NB4 (cell line): ENCODE data around the gene AGBL1.

Experiments used
- DNase-seq: peaks from one replicate; pipeline ENCODE4 v3.0.0; 2010; ENCODE audit warnings: low read depth
- H3K4me3 ChIP-seq: one replicate; pipeline ENCODE4 v1.5.1; 2011; ENCODE audit warnings: mild to moderate bottlenecking, low read depth, low read length, moderate library complexity
- MYC ChIP-seq: IDR thresholded peaks from 2 replicates; pipeline ENCODE4 v1.6.1; 2011; ENCODE audit warnings: low read depth, low read length
- POLR2A ChIP-seq: IDR thresholded peaks from 2 replicates; pipeline ENCODE4 v1.6.1; 2011; ENCODE audit warnings: mild to moderate bottlenecking; ENCODE audit not compliant: insufficient read length; ENCODE audit errors: extremely low read depth
- TF ChIP-seq, protein P1 (sequence below): IDR thresholded peaks from one replicate; pipeline ENCODE4 v1.5.1; 2012; ENCODE audit warnings: low read depth, low read length
- TF ChIP-seq, protein P2 (sequence below): IDR thresholded peaks from 2 replicates; pipeline ENCODE4 v1.6.1; 2011; ENCODE audit warnings: low read depth, low read length

The AGBL1 gene

DNA sequence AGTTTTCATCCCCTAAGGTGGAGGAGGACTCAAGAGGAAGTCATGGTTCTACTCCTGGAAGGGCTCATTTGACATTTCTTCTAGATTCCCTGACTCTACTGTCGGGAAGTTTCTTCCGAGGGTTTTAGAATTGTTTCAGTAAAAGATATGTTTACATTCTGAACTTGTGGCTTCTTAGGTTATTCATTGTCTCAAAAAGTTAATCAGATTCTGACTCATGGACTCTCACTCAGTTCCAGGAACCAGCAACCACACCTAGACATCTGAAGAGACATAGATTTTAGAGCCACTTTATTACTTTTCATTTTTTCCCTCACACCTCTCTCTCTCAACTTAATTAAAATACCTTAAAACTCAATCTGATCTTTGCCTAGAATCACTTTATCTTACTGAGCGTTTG is 862.6 kb downstream of the AGBL1 start:
- TF ChIP-seq POLR2A (no peak), MYC (no peak)
- TF ChIP-seq, protein P1, sequence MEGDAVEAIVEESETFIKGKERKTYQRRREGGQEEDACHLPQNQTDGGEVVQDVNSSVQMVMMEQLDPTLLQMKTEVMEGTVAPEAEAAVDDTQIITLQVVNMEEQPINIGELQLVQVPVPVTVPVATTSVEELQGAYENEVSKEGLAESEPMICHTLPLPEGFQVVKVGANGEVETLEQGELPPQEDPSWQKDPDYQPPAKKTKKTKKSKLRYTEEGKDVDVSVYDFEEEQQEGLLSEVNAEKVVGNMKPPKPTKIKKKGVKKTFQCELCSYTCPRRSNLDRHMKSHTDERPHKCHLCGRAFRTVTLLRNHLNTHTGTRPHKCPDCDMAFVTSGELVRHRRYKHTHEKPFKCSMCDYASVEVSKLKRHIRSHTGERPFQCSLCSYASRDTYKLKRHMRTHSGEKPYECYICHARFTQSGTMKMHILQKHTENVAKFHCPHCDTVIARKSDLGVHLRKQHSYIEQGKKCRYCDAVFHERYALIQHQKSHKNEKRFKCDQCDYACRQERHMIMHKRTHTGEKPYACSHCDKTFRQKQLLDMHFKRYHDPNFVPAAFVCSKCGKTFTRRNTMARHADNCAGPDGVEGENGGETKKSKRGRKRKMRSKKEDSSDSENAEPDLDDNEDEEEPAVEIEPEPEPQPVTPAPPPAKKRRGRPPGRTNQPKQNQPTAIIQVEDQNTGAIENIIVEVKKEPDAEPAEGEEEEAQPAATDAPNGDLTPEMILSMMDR = no peak
- TF ChIP-seq, protein P2, sequence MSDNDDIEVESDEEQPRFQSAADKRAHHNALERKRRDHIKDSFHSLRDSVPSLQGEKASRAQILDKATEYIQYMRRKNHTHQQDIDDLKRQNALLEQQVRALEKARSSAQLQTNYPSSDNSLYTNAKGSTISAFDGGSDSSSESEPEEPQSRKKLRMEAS = no peak

DNA sequence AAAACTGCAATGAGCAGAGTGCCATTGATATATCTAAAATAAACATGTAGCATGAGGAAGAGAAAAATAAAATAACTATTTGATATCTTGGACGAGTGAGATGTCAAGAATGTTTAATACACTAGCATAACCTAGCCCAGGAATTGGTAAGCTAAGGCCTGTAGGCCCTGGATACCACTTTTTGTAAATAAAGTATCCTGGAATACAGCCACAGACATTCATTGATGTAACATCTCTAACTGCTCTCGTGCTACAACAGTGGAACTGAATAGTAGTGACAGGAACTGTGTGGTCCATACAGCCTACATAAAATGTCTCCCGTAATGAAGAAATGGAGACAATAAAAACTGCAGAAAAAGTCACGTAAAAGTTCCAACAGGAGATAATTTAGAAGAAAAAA is 869.0 kb downstream of the AGBL1 start:
- TF ChIP-seq, protein P2 = no peak
- TF ChIP-seq POLR2A = no peak
- no peak for TF ChIP-seq MYC
- TF ChIP-seq, protein P1 = no peak
- H3K4me3 ChIP-seq = no peak overlapping the region
- DNase-seq = no peak

More for the DNA sequence above, 862.6 kb downstream of the AGBL1 start:
- no peak overlapping the region for H3K4me3 ChIP-seq
- DNase-seq = no peak

DNA sequence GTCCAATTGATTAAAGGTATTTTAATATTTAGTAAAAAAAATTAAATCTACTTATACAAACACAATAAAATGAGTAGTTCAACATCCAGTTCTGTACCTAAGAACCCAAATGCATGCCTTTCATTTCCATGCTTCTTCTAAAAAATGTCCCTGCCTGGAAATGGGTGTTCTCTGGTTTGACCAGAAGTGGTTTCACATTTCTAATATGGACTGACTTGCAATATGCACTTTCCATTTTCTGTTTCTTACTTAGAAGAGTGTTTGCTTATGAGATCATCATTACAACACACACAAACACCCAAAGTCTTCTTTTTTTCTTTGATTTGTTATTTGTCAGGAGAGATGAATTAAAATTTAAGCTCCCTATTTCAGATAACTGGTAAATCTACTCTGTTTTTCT is 879.6 kb downstream of the AGBL1 start:
- H3K4me3 ChIP-seq = no peak overlapping the region
- no peak for DNase-seq
- TF ChIP-seq MYC (no peak), POLR2A (no peak)
- TF ChIP-seq, protein P1 = no peak
- TF ChIP-seq, protein P2 = no peak

DNA sequence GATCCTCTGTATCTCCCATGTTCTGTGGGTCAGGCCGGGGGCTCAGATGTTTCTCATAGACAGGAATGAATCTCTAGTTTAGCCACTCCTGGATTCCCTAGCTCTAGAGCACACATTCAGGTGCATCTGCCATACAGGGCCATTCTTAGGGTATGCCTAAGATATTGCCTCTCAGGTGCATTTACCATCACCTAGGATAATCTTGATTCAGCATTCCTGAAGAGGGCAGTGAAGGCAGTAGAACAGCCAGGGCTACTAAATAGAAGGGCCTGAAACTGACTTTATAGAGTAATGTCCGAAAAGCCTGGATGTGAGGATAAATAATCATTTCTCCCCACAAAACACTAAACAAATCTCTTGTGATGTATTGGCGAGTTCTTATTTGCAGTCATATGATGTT is 882.0 kb downstream of the AGBL1 start:
- no peak for DNase-seq
- no peak overlapping the region for H3K4me3 ChIP-seq
- TF ChIP-seq POLR2A (no peak), MYC (no peak)
- TF ChIP-seq, protein P2 = no peak
- TF ChIP-seq, protein P1 = no peak

DNA sequence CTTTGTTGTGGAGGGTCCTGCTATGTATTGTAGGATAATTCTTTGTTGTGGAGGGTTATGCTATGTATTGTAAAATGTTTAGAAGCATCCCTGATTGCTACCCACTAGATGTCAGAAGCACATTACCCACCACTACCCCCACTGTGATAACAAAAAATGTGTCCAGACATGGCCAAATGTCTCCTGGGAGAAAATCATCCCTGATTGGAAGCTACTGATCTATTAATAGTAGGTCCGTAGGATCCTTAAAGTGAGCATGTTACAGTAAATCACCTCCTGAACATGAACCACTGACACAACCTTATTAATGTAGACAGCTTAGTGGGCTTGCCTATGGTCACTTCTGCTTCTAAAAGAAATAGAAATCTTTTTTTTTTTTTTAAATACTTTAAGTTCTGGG is 884.6 kb downstream of the AGBL1 start:
- no peak for DNase-seq
- H3K4me3 ChIP-seq = no peak overlapping the region
- TF ChIP-seq MYC = no peak
- TF ChIP-seq, protein P1 = no peak
- TF ChIP-seq POLR2A = no peak
- TF ChIP-seq, protein P2 = no peak

DNA sequence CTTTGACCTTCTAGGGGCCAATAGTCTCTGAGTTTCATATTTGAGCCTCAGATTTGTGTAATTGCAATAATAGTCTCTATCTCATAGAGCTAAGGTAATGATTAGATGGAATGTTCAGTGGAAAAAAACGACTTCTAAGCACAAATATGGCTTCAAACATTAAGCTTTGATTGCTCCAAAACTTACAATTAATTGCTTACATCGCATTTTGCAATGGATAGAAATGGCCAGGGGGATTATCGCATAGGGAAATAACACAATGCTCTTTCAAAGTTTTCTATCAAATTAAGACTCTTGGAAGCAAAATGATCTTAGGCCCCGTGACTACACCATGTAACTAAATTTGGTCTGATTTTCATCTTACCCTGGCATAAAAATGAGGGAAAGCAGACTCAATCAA is 888.6 kb downstream of the AGBL1 start:
- DNase-seq = no peak
- TF ChIP-seq, protein P2 = no peak
- no peak overlapping the region for H3K4me3 ChIP-seq
